Superior temporal gyrus (tissue), 1 donor: Measurements from ENCODE around the gene MRPS14.

Experiments
- DNase-seq: peaks from one replicate; pipeline ENCODE4 v3.0.0-alpha.2; 2016; ENCODE audit errors: extremely low spot score

The MRPS14 gene

GRCh38 chr1:174984952-174985351, 38.3 kb downstream of the MRPS14 start:
- no peak for DNase-seq

- peak; percentile 83 for DNase-seq
Measured at GRCh38 chr1:174982971-174983689, 40.1 kb downstream of the MRPS14 start.

DNA sequence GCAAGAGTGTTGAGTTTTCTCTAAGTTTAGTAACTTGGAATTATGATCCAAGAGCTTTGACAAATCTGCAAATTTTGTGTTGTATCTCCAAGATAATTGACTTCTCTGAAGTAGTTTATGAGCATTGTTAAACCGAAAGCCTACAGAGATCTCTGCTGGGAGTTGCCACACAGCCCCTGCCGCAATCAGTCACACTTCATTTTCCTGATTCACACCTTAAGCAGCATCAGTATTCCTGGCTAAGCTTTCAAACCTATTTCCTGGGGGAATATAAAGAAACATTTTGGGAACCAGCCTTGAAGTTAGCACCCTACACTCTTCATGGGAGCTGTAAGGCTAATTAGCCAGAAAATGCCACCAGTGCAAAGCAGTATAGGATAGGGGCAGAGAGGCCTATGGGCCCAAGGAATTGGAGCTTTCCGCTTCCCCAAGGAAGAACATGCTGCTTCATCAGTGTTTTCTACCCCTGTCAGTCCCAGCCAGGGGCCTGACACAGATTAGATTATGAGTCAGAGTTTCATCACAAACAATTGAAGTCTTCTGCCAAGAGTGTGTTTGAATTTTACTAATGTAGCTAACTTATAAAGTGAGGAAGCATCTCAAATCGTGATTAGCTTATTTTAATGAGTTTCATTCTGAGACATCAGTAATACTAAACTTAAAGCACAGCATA, 46.7 kb downstream of the MRPS14 start:
- DNase-seq, result no peak

DNA sequence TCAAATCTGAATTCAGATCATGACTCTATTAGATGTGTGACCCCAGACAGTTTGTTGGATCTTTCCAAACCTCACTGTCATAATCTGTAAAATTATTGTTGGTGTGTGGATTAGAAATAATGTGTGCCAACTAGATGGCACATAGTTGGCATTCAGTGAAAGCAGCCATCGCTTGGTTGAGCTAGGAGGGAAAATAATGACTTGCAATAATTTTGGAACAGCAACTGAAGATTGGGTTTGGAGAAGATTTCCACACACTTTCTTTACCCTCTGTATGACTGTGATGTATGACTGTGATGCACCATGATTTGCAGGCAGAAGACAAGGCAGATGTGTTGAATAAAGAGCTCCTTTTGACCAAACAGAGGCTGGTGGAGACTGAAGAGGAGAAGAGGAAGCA, 47.5 kb downstream of the MRPS14 start:
- DNase-seq, result no peak

GRCh38 chr1:174974711-174975119, 48.5 kb downstream of the MRPS14 start:
- no peak for DNase-seq

GRCh38 chr1:174971902-174972301, 51.3 kb downstream of the MRPS14 start:
- DNase-seq, result no peak

GRCh38 chr1:174971466-174971865, 51.8 kb downstream of the MRPS14 start:
- no peak for DNase-seq

DNA sequence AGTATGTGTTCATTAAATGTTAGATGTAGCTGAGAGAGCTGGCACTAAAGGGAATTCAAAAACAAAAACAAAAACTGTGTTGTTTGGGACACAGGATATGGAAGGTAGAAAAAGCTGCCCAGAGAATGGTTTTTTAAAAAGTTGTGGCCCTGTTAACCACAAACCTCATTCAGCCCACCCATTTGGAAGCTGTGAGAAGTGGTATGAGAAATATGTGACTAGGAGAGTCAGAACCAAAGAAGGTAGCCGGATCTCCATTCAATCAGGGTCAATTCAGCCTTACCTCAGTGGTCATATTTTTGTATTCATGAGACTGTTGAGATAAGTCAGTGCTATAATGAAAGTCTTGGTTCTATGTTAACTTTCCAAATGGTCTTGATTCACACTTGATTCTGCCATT, 53.2 kb downstream of the MRPS14 start:
- DNase-seq, result no peak

GRCh38 chr1:174968750-174969244, 54.4 kb downstream of the MRPS14 start:
- DNase-seq, result no peak

- DNase-seq, result no peak
Measured at GRCh38 chr1:174967845-174968705, 55.1 kb downstream of the MRPS14 start.

DNA sequence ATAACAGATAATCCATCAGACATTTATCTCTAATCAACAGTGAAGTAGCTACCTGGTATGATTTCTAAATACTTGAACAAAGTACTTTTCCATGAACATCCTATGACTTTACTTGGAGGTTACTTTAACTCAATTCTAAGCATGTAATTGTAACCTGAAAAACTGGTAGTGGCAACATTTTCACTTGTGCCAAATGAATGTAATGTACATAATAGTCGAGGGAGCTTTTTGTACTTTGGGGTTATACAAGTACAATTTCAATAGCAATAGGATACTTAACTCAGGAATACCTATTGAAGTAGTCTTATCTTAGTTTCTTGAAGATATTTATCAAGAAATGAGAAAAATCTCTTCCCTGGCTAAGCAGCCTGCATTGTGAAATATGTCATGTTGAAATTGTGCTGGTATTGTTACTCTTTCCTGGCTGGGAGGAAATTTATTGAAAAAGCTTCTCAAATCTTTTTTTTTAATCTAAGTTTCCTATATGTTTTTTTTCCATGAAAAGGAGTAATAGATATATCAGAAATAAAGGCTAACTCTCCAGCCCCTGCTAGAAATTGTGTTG, 57.1 kb downstream of the MRPS14 start:
- DNase-seq, result no peak

DNA sequence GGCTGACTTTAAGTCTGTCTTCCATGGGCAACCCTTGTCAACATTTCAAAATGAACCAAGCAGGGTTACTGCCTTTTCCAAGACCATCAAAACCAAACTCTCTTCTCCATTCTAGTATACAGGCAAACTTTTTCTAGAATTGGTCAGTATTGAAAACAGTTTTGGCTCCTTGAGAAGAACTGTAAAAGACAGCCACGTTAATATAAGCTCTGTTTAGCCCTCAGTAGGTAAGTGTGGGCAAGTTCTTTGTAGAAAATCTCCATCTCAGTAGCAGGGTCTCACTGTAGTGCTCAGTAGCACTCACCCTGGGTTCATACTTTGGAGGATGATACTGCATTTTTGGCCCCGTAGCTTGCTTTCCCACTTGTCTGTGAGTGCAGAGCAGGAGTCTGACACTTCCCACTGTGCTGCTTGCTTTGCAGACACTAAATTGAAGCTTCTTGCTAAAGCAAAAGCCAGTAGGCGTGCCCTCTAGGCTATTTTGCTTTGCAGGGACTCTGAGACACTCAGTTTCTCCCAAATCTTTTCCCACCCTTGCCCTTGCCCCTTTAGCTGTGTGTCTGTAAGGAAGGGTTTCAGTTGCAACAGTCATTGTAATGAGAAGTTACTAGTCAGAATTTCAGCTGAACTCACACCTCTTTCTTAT, 57.7 kb downstream of the MRPS14 start:
- DNase-seq, result peak; percentile 67

GRCh38 chr1:174964972-174965361, 58.3 kb downstream of the MRPS14 start:
- peak; percentile 62 for DNase-seq

DNA sequence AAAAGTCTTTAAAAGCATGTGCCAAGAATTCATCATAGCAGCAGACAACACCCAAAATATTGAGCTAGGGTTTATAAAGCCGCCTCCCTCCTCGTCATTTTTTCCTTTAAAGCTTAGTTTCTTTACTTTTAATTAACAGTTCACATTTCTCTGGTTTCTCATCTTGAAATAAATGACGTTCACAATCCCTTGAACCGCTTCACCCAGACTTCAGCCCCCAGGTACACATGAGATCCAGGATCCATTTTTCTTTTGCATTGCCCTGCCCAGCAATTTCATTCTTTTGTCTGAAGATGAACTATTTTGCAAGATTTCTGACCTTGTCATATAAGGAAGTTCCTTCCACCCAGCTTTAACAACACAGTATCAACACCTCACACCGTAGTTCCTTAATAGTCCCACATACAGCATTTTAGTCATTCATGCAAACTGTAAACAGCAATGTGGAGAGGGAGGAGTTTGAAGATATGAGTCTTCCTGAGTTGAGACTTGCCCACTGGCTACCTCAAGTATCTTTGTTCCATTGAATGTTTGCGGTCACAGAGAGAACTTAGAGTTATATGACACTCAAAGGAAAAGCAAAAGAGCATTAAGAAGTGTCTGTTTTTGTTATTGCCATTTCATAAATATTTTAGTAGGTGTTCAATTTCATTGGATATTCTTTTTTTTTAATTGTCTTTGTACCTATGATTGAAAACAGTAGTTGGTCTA, 58.8 kb downstream of the MRPS14 start:
- no peak for DNase-seq

DNA sequence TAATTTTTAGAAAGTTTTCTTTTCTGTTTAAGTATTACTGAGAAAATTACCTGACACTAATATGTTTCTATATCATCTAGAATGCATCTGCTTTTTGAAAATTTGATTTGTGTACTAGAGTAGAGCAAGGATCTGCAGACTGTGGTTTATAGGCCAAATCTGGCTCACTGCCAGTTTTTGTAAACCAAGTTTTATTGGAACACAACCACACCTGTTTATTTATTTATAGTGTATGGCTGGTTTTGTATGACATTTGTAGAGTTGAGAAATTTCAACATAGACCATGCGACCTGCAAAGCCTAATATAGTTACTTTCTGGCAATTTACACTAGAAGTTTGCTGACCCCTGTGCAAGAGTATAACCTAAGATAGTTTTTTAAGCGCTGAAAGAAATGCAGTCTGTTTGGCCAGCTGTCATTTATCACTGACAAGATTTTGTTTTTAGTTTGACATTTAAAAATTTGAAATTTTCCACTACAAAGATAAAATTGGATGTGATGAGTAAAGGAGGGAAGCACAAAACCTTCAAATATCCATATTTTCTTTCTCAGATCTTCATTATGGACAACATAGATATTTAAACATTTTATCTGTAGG, 59.6 kb downstream of the MRPS14 start:
- DNase-seq, result no peak
